ENCODE data around the gene TNK1.
A peak's percentile ranks its signal among the peaks of the same experiment; 100 is the strongest.

The TNK1 gene

GRCh38 chr17:7392696-7393612 lies 12.1 kb downstream of the TNK1 start:
- DNase-seq: no peak

- no peak for DNase-seq
These were observed 12.9 kb downstream of the TNK1 start for GRCh38 chr17:7393613-7394451.

GRCh38 chr17:7394452-7395191 lies 13.7 kb downstream of the TNK1 start, which contains the start of gene PLSCR3:
PLSCR3 (minus strand) TSS chr17:7394525; CDS start chr17:7394110, 415 bp downstream.
- DNase-seq: peak; percentile 78

GRCh38 chr17:7396147-7396546 lies 15.3 kb downstream of the TNK1 start:
- no peak for DNase-seq

GRCh38 chr17:7398612-7399011 lies 17.7 kb downstream of the TNK1 start:
- DNase-seq: no peak

GRCh38 chr17:7403043-7403726 lies 22.3 kb downstream of the TNK1 start:
- no peak for DNase-seq

- no peak for DNase-seq
These were observed 22.8 kb downstream of the TNK1 start for GRCh38 chr17:7403727-7403976.

- peak; percentile 99 for DNase-seq
These were observed 23.3 kb downstream of the TNK1 start, which contains the start of gene TMEM256 for GRCh38 chr17:7403977-7404736. TMEM256 (minus strand) TSS chr17:7404097; CDS start chr17:7404084, 13 bp downstream.

GRCh38 chr17:7404737-7405349 lies 24.0 kb downstream of the TNK1 start:
- no peak for DNase-seq

GRCh38 chr17:7405350-7406234 lies 24.7 kb downstream of the TNK1 start:
- DNase-seq: no peak

- DNase-seq: no peak
These were observed 25.4 kb downstream of the TNK1 start for GRCh38 chr17:7406235-7406825.

GRCh38 chr17:7407082-7407481 lies 26.2 kb downstream of the TNK1 start:
- DNase-seq: no peak

GRCh38 chr17:7407485-7408251 lies 26.8 kb downstream of the TNK1 start, which contains the start of gene NLGN2:
NLGN2 (plus strand) TSS chr17:7407845; CDS start chr17:7408256, 411 bp downstream.
- DNase-seq: no peak

GRCh38 chr17:7408252-7408727 lies 27.4 kb downstream of the TNK1 start:
- no peak for DNase-seq

- no peak for DNase-seq
These were observed 28.0 kb downstream of the TNK1 start for GRCh38 chr17:7408863-7409262.

- DNase-seq: no peak
These were observed 28.8 kb downstream of the TNK1 start for GRCh38 chr17:7409716-7410115.

GRCh38 chr17:7410634-7411426 lies 29.9 kb downstream of the TNK1 start:
- DNase-seq: no peak

GRCh38 chr17:7411427-7411750 lies 30.5 kb downstream of the TNK1 start:
- DNase-seq: no peak
